A549 (cell line): ENCODE results near the gene GPATCH4. TPM values are rescaled to one million over a fixed set of nuclear protein-coding genes. Genes with fewer than 3 reads are reported as not detected.

ENCODE experiments used
- ATAC-seq, 2 experiments: fragments of 200-7000 bp in 1 of 2; fragments of >200 bp in 1 of 2; cut with Nextera tagmentation in 1 of 2; cut with Tn5 transposase in 1 of 2; 3 replicates each; pipeline versions ENCODE4 v1.8.0 to v1.9.1; 2018 to 2020; ENCODE audit warnings: mild to moderate bottlenecking in 1 of 2, moderate library complexity in 1 of 2
- CTCF ChIA-PET: fragments of 300-600 bp; sonication (Branson Sonifier 250); formaldehyde crosslinking; extraction: SDS; loops from one replicate; lab custom pipeline; 2021; ENCODE audit warnings: antibody characterized with exemption, inconsistent platforms; lab: Yijun Ruan, JAX
- POLR2A ChIA-PET: fragments of 350-600 bp; formaldehyde crosslinking; extraction: SDS; loops from one replicate; lab custom pipeline; 2021; ENCODE audit warnings: antibody characterized with exemption, inconsistent platforms; lab: Yijun Ruan, JAX
- DNase-seq, 2 experiments: peaks; one replicate each; pipeline versions ENCODE4 v3.0.0 to v3.0.0-alpha.2; 2011 to 2016; ENCODE audit warnings: low read depth in 1 of 2, low spot score in 1 of 2
- FAIRE-seq: peaks from 2 replicates; lab custom pipeline; 2011; peaks lifted over from hg19 to GRCh38; lab: Jason Lieb, UNC
- H3K27ac ChIP-seq, 2 experiments: fragments of >200 bp; sonication (Bioruptor Twin); formaldehyde crosslinking; 3 replicates each; pipeline ENCODE4 v1.5.1; 2016 to 2017
- H3K4me1 ChIP-seq: fragments of >200 bp; sonication (Bioruptor Twin); formaldehyde crosslinking; 3 replicates; pipeline ENCODE4 v1.6.1; 2016
- H3K4me2 ChIP-seq: fragments of >200 bp; sonication (Bioruptor Twin); formaldehyde crosslinking; 3 replicates; pipeline ENCODE4 v1.6.1; 2016
- H3K4me3 ChIP-seq: fragments of >200 bp; sonication (Bioruptor Twin); formaldehyde crosslinking; 3 replicates; pipeline ENCODE4 v1.5.1; 2016
- H3K9me3 ChIP-seq: fragments of >200 bp; sonication (Bioruptor Twin); formaldehyde crosslinking; 3 replicates; pipeline ENCODE4 v1.6.1; 2016
- ATOH8 ChIP-seq: fragments of 250-450 bp; sonication (Bioruptor Pico); IDR thresholded peaks from 2 replicates; pipeline ENCODE4 v1.5.0; 2020; ENCODE audit warnings: low read depth, mild to moderate bottlenecking, moderate library complexity
- BCL3 ChIP-seq: fragments of >200 bp; sonication (Bioruptor Twin); formaldehyde crosslinking; IDR thresholded peaks from 3 replicates; pipeline ENCODE4 v1.6.1; 2016
- CBX2 ChIP-seq: fragments of 200-600 bp; sonication (generic); IDR thresholded peaks from 2 replicates; pipeline ENCODE4 v1.6.1; 2016; ENCODE audit warnings: low read depth, mild to moderate bottlenecking, borderline replicate concordance
- CBX8 ChIP-seq: fragments of 200-600 bp; sonication (generic); IDR thresholded peaks from 2 replicates; pipeline ENCODE4 v1.6.1; 2016
- E2F6 ChIP-seq: IDR thresholded peaks from 2 replicates; pipeline ENCODE4 v1.6.1; 2012; ENCODE audit warnings: low read depth, borderline replicate concordance
- EP300 ChIP-seq, 2 experiments: fragments of >200 bp; sonication (Bioruptor Twin); formaldehyde crosslinking; IDR thresholded peaks; 2 replicates in 1 of 2; 3 replicates in 1 of 2; pipeline ENCODE4 v1.6.1; 2016 to 2017
- ESRRA ChIP-seq: fragments of 150-350 bp; IDR thresholded peaks from 2 replicates; pipeline ENCODE4 v1.6.1; 2014; ENCODE audit warnings: mild to moderate bottlenecking, low read length, borderline replicate concordance
- FOSB ChIP-seq: fragments of 250-450 bp; sonication (Bioruptor Pico); IDR thresholded peaks from 2 replicates; pipeline ENCODE4 v1.5.0; 2020; ENCODE audit warnings: mild to moderate bottlenecking, moderate library complexity
- FOSL2 ChIP-seq, 2 experiments: fragments of 450-650 bp in 1 of 2; fragments of >200 bp in 1 of 2; sonication (Bioruptor Twin) in 1 of 2; formaldehyde crosslinking; IDR thresholded peaks; 2 replicates each; pipeline versions ENCODE4 v1.5.0 to v1.6.1; 2016 to 2020; ENCODE audit warnings: mild to moderate bottlenecking in 1 of 2, moderate library complexity in 1 of 2
- GATA3 ChIP-seq: IDR thresholded peaks from 2 replicates; pipeline ENCODE4 v1.6.1; 2012; ENCODE audit warnings: borderline replicate concordance
- KDM5A ChIP-seq: fragments of 200-600 bp; sonication (generic); IDR thresholded peaks from 2 replicates; pipeline ENCODE4 v1.6.1; 2016; ENCODE audit warnings: antibody characterized with exemption, mild to moderate bottlenecking
- NR3C1 ChIP-seq: fragments of >200 bp; sonication (Bioruptor Twin); formaldehyde crosslinking; IDR thresholded peaks from 3 replicates; pipeline ENCODE4 v1.6.1; 2017
- REST ChIP-seq: fragments of 200-600 bp; sonication (generic); IDR thresholded peaks from 2 replicates; pipeline ENCODE4 v1.6.1; 2016; ENCODE audit warnings: antibody characterized with exemption, mild to moderate bottlenecking, moderate library complexity
- SREBF2 ChIP-seq: fragments of 450-650 bp; IDR thresholded peaks from 2 replicates; pipeline ENCODE4 v1.6.1; 2014; ENCODE audit warnings: mild to moderate bottlenecking, moderate library complexity
- ZC3H11A ChIP-seq: fragments of 450-650 bp; IDR thresholded peaks from 2 replicates; pipeline ENCODE4 v1.6.1; 2014; ENCODE audit warnings: antibody characterized with exemption, mild to moderate bottlenecking
- WGBS: methylation state at CpG from one replicate; pipeline ENCODE4 v1.1.6; 2017; ENCODE audit errors: missing lambda C conversion rate; 5-methylcytosine and 5-hydroxymethylcytosine counted together
- polyA plus RNA-seq, 4 experiments: library from polyadenylated mRNA; depleted of rRNA in 3 of 4; stranded (reverse); fragments of >200 nt; fragmentation: RNase III in 1 of 4; extraction: RNeasy Plus Mini Kit Qiagen cat#74134 plus additional on column Dnase treatment in 1 of 4; gene quantifications; 2 replicates in 3 of 4; 3 replicates in 1 of 4; pipeline ENCODE4 v1.2.3, GENCODE V29; 2011 to 2017

Gene GPATCH4
- polyA plus RNA-seq, 2 of the 4 experiments (the other 2 are of a cell fraction) = 68.1 to 85.2 TPM

GRCh38 chr1:156544592-156545102 lies 56.6 kb downstream of the GPATCH4 start:
- no peak for FAIRE-seq
- POLR2A ChIA-PET = interaction anchor here (0.5 kb wide), 1 partner anchor 40 kb away, joined by 3 read pairs; no protein-coding TSS in a partner anchor

More at GRCh38 chr1:156544592-156545102, 56.6 kb downstream of the GPATCH4 start:
- no peak for DNase-seq
- Histone ChIP-seq H3K9me3 (no peaks in the 10 kb centered on the region), H3K4me3 (no peak overlapping the region), H3K4me1 (no peaks in the 10 kb centered on the region), H3K4me2 (no peak overlapping the region), H3K27ac (no peak overlapping the region)
- 95% methylated on average over 3 of the region's 3 CpGs for WGBS
- CTCF ChIA-PET = interaction anchor here (0.6 to 1.1 kb wide), 2 partner anchors 12 to 70 kb away, joined by 3 read pairs; no protein-coding TSS in a partner anchor
- no peak for ATAC-seq
- TF ChIP-seq ESRRA (no peak), E2F6 (no peak), NR3C1 (no peak), ZC3H11A (no peak), BCL3 (no peak), EP300 (IDR thresholded peaks at IDR 0.05) (no peak), KDM5A (no peak), CBX2 (no peak), FOSL2 (IDR thresholded peaks at IDR 0.05) (no peak), FOSL2 (CRISPR knock-in tag; IDR thresholded peaks at IDR 0.05) (no peak), REST (no peak), CBX8 (no peak), SREBF2 (no peak), ATOH8 (no peak), GATA3 (no peak), FOSB (CRISPR knock-in tag) (no peak)

Other genes with a start within 250 kb of the GPATCH4 start
- 0.04 and 0.06 TPM in 2 replicates for gene RHBG, start 232.3 kb downstream of the GPATCH4 start, polyA plus RNA-seq (2011; rRNA removed)
- 0.08 TPM in 1 of 3 replicates, not detected in the others for gene RHBG, start 232.3 kb downstream of the GPATCH4 start, polyA plus RNA-seq (2017; fragmentation: RNase III; extraction: RNeasy Plus Mini Kit Qiagen cat#74134 plus additional on column Dnase treatment)
- 16.8 and 20.8 TPM in 2 replicates for gene MEF2D, start 100.7 kb downstream of the GPATCH4 start, polyA plus RNA-seq (2011; rRNA removed)
- 20.7 to 23.4 TPM (median 22.8 TPM) in 3 replicates for gene MEF2D, start 100.7 kb downstream of the GPATCH4 start, polyA plus RNA-seq (2017; fragmentation: RNase III; extraction: RNeasy Plus Mini Kit Qiagen cat#74134 plus additional on column Dnase treatment)
- gene IQGAP3, start 28.9 kb downstream of the GPATCH4 start, polyA plus RNA-seq (2011; rRNA removed) = 15.4 and 15.6 TPM in 2 replicates
- 16.0 to 17.0 TPM (median 17.0 TPM) in 3 replicates for gene IQGAP3, start 28.9 kb downstream of the GPATCH4 start, polyA plus RNA-seq (2017; fragmentation: RNase III; extraction: RNeasy Plus Mini Kit Qiagen cat#74134 plus additional on column Dnase treatment)
- not detected in 2 replicates for gene TTC24, start 21.8 kb downstream of the GPATCH4 start, polyA plus RNA-seq (2011; rRNA removed)
- not detected in 3 replicates for gene TTC24, start 21.8 kb downstream of the GPATCH4 start, polyA plus RNA-seq (2017; fragmentation: RNase III; extraction: RNeasy Plus Mini Kit Qiagen cat#74134 plus additional on column Dnase treatment)
- 81.4 and 109 TPM in 2 replicates for gene NAXE, start 9.7 kb downstream of the GPATCH4 start, polyA plus RNA-seq (2011; rRNA removed)
- 108 to 119 TPM (median 116 TPM) in 3 replicates for gene NAXE, start 9.7 kb downstream of the GPATCH4 start, polyA plus RNA-seq (2017; fragmentation: RNase III; extraction: RNeasy Plus Mini Kit Qiagen cat#74134 plus additional on column Dnase treatment)
- gene HAPLN2, start 17.9 kb upstream of the GPATCH4 start, polyA plus RNA-seq (2011; rRNA removed) = 0.11 and 0.23 TPM in 2 replicates
- 0.10 to 0.16 TPM (median 0.13 TPM) in 3 replicates for gene HAPLN2, start 17.9 kb upstream of the GPATCH4 start, polyA plus RNA-seq (2017; fragmentation: RNase III; extraction: RNeasy Plus Mini Kit Qiagen cat#74134 plus additional on column Dnase treatment)
- gene BCAN, start 40.6 kb upstream of the GPATCH4 start, polyA plus RNA-seq (2011; rRNA removed) = 0.12 TPM in 1 of 2 replicates, not detected in the other
- not detected in 3 replicates for gene BCAN, start 40.6 kb upstream of the GPATCH4 start, polyA plus RNA-seq (2017; fragmentation: RNase III; extraction: RNeasy Plus Mini Kit Qiagen cat#74134 plus additional on column Dnase treatment)
- 0.57 and 0.65 TPM in 2 replicates for gene NES, start 75.9 kb upstream of the GPATCH4 start, polyA plus RNA-seq (2011; rRNA removed)
- 2.1 to 2.8 TPM (median 2.1 TPM) in 3 replicates for gene NES, start 75.9 kb upstream of the GPATCH4 start, polyA plus RNA-seq (2017; fragmentation: RNase III; extraction: RNeasy Plus Mini Kit Qiagen cat#74134 plus additional on column Dnase treatment)
- gene CRABP2, start 104.1 kb upstream of the GPATCH4 start, polyA plus RNA-seq (2011; rRNA removed) = 1.4 and 1.7 TPM in 2 replicates
- 15.6 to 19.1 TPM (median 17.9 TPM) in 3 replicates for gene CRABP2, start 104.1 kb upstream of the GPATCH4 start, polyA plus RNA-seq (2017; fragmentation: RNase III; extraction: RNeasy Plus Mini Kit Qiagen cat#74134 plus additional on column Dnase treatment)
- 18.5 and 22.1 TPM in 2 replicates for gene METTL25B, start 127.0 kb upstream of the GPATCH4 start, polyA plus RNA-seq (2011; rRNA removed)
- gene METTL25B, start 127.0 kb upstream of the GPATCH4 start, polyA plus RNA-seq (2017; fragmentation: RNase III; extraction: RNeasy Plus Mini Kit Qiagen cat#74134 plus additional on column Dnase treatment) = 15.7 to 21.7 TPM (median 16.7 TPM) in 3 replicates
- 42.5 and 55.7 TPM in 2 replicates for gene ISG20L2, start 127.3 kb upstream of the GPATCH4 start, polyA plus RNA-seq (2011; rRNA removed)
- 27.6 to 31.4 TPM (median 29.6 TPM) in 3 replicates for gene ISG20L2, start 127.3 kb upstream of the GPATCH4 start, polyA plus RNA-seq (2017; fragmentation: RNase III; extraction: RNeasy Plus Mini Kit Qiagen cat#74134 plus additional on column Dnase treatment)
- gene MRPL24, start 139.6 kb upstream of the GPATCH4 start, polyA plus RNA-seq (2011; rRNA removed) = 170 and 246 TPM in 2 replicates
- 195 to 207 TPM (median 198 TPM) in 3 replicates for gene MRPL24, start 139.6 kb upstream of the GPATCH4 start, polyA plus RNA-seq (2017; fragmentation: RNase III; extraction: RNeasy Plus Mini Kit Qiagen cat#74134 plus additional on column Dnase treatment)
- 271 and 299 TPM in 2 replicates for gene HDGF, start 150.2 kb upstream of the GPATCH4 start, polyA plus RNA-seq (2011; rRNA removed)
- gene HDGF, start 150.2 kb upstream of the GPATCH4 start, polyA plus RNA-seq (2017; fragmentation: RNase III; extraction: RNeasy Plus Mini Kit Qiagen cat#74134 plus additional on column Dnase treatment) = 404 to 428 TPM (median 419 TPM) in 3 replicates
- 52.0 and 65.3 TPM in 2 replicates for gene PRCC, start 166.1 kb upstream of the GPATCH4 start, polyA plus RNA-seq (2011; rRNA removed)
- 42.8 to 45.5 TPM (median 44.5 TPM) in 3 replicates for gene PRCC, start 166.1 kb upstream of the GPATCH4 start, polyA plus RNA-seq (2017; fragmentation: RNase III; extraction: RNeasy Plus Mini Kit Qiagen cat#74134 plus additional on column Dnase treatment)
- gene SH2D2A, start 215.4 kb upstream of the GPATCH4 start, polyA plus RNA-seq (2011; rRNA removed) = 1.4 and 1.8 TPM in 2 replicates
- 1.6 to 1.8 TPM (median 1.8 TPM) in 3 replicates for gene SH2D2A, start 215.4 kb upstream of the GPATCH4 start, polyA plus RNA-seq (2017; fragmentation: RNase III; extraction: RNeasy Plus Mini Kit Qiagen cat#74134 plus additional on column Dnase treatment)